GM19035 (cell line): ENCODE data around the gene MGMT.

Experiments
- ATAC-seq: cut with Tn5 transposase; IDR thresholded peaks from one replicate; pipeline ENCODE4 v1.9.1; 2021; ENCODE audit not compliant: unreplicated experiment

The MGMT gene

DNA sequence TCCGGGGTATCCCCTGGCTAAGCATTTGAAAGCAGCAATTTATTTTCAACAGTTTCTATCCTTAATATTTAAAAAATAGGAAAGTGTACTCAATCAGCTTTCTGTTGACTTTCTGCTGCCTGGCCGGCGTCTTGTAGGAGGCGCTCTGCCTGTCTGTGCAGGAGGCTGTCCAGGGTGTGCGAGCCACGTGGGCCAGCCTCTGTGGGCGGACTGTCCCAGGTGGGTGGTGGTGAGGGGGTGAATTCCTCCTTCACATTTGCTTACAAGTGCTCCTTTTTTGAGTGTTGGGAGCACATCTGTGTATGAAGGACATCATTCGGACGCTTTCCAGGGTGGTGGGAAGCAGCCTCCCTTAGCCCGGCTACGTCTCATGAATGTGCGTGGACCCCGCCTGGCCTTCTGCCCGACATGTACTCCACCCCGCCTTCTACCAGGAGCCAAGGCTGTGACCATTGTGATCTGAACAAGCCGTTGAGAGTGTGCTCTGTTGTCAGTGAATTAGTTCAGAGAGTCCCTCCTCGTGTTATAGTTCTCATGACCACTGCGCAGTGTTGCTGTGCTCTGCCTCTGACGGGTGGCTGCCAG, 114.9 kb downstream of the MGMT start:
- ATAC-seq, result no peak

DNA sequence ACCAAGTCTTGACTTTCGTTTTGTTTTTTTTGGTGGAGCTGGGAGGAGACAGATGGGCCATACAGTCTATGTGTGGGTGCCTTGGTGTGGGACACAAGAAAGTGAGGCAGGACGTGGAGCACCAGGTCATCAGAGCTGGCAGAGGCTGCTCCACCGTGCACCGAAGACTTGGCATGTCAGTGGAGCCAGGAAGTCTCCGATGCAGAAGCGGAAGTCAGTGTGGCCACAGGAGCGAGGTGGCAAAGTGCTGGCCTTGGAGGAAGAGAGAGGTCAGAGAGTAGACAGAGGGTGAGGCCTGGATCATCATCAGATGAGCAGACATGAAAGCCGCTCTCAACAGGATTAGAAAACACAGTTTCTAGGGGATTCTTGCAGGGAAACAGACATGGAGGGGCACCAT, 116.8 kb downstream of the MGMT start:
- ATAC-seq, result no peak

DNA sequence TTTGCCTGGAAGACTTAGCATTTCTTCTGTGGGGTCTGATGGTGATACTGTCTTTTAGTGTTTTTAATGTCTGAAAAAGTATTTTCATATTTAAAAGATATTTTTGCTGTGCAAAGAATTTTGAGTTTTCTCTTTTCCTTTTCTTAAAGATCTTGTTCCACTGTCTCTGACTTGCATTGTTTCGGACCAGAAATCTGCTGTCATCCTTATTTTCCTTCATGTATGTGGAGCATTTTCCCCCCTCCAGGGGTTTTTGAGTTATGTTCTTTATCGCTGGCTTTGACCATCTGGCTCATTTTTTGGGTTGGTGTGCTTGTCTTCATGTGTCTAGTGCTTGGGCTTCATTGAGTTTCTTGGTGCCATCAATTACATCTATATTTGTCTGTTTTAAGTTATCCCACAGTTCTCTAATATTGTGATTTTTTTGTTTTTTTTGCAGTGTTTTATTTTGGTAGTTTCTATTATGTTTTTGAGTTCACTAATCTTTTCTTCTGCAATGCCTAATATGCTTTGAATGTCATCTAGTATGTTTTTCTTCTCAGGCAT, 119.9 kb downstream of the MGMT start:
- ATAC-seq, result no peak

DNA sequence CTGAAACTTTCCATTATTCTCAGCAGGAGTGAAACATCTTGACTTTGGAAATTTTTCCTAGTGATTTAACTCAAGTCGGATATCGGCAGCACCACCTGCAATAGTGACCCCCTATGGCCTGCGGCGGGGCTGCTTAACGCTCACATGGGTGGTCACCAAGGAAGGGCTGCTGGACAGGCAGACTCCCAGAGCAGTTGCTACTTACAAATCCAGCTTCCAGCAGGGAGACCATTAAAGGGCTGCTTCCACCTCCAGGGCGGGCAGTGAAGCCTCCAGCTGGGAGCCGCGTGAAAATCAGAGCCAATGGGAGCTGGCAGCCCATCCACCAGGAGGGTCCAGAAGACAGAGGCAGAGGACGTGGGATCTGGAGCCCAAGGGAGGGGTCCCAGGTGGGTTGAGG, 122.5 kb downstream of the MGMT start:
- no peak for ATAC-seq

DNA sequence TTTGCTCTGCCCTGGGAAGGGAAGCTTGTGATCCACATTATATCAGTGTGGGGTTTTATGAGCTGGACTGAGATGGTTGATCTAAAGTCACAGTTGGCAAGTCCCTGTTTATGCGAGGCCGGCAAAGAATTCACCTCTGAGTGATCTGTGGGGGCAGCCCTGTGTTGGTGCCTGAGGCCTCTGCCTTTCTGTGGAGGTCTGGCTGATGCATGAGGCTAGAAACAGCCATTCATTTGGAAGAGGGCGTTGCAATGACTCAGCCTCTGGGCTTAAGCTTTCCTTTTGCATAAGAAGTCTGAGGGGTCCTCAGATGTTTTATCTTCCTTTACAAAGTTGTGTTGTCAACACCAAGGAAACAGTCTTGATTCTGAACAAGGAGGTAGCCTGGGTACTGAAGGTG, 126.9 kb downstream of the MGMT start:
- no peak for ATAC-seq

DNA sequence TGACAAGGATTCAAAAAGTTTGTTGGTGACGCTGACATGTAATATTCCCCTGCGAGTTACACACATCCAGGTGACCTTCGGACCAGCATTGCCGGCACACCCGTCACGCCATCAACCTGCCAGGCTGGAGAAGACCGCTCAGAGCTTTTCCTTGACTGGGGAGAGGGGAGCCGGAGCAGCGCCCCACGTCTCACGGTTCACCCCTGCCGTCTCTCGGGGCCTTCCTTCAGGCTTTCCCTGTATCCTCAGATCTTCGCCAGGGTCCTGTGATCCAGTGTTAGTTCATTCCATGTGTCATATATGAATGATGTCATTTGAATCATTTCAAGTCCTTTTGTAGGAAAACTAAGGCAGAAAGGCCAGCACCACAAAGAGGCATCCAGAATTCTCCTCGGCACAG, 127.8 kb downstream of the MGMT start:
- no peak for ATAC-seq

DNA sequence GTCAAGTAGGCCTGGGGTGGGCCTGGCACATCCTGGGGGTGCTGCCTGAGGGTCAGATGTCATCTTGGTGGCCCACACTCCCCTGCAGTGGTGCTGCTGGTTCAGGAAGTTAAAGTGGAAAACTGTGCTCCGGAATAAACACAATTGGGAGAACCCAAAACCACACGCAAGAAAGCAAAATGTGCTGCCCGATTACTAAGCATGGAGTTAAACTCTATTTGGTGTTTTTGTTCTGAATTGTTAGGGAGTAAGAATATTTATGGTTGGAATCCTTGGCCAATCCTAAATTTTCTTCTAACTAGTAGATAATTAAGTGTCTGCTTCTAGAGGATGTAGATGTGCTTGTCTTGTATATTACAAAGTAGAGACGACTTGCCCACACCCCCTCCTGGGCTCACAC, 131.4 kb downstream of the MGMT start:
- ATAC-seq, result no peak

DNA sequence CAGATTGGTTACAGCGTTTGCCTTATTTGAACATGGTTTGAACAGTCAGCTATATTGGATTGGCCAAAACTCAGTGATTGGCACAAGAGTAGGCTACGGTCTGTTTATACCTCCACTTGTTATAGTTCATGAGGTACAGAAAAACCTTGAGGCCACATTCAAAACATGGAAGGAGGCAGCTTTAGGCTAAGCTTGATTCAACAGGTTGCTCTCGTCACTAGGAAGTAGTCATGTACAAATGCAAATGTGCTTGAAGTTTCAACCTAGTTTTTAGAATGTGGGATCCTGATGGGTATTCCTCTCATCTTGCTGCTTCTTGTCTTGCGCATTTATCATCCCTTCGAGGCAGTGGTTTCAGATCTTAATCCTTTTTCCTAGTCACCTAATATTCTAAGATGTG, 132.1 kb downstream of the MGMT start:
- ATAC-seq, result no peak

DNA sequence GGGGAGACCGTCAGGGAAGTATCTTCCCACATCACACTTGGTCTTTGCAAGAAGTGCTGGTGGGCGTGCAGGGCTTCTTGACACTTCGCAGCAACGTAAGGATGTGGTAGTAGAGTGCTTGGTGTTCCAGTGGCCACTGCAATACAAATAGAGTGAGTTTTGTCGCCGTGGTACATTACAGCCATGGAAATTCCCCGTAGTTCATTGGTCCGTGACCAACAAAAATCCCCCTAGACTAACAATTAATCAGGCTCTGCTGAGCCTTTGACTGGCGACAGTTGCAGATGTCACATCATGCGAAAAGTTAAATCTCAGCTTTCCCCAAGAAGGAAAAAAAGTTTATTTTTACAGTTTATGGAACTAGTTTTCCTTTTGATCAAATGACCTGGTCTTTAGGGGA, 134.7 kb downstream of the MGMT start:
- ATAC-seq, result peak; percentile 30

DNA sequence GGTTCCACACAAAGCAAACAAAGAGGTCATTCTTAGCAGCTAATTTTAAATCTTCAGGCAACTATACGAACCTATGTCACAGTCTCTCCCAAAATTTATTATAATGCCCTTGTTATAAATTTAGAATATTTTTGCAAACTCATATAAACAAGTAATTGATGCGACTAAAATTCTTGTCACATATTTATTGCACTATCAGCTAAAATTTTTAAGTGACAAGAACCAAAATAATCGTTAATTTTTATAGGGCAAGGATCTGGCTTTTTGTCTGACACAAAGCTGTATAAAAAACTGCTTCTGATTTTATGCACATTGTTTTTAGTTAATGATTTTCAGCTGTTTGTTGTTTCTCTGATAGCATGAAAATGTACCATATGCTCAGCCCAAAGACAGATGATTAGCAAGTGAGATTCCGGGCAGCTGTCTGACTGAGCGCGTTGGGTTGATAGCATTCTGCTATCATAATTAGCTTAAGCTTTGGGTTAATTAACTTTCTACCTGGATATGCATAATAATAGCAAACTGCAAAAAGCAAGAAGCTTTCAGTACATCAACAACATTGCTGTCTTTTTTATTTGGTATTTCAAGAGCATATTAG, 136.0 kb downstream of the MGMT start:
- no peak for ATAC-seq

DNA sequence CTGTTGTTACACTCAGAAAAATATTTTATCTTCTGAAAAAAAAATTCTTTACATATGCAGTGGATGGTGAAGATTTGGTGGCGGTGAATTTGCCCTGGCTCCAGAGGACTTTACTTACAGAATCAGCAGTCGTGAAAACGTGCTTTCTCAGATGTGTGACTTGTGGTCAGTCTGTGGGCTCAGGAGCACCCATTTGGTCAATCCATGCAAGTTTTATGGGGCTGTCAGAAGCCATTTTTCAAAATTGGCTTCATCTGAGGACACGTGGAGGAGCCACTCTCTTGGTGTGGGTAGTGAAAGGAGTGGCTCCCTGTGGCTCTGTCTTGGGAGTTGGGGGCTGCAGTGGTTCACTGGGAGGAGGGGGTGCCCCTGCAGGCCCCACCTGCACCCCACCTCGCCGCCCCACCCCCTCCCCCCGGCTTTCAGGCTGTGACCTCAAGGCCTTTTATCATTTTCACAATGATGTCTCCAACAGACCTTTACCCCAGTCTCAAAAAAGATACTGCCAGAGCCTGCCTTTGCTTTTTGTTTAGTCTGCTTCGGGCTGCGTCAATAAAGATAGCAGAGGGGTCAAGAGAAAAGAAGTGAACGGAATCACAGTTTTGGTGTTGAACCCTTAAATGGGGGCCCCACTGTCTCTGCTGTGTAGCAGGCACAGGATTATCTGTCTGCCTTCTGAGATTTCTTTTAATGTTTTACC, 137.4 kb downstream of the MGMT start:
- ATAC-seq, result peak; percentile 41

DNA sequence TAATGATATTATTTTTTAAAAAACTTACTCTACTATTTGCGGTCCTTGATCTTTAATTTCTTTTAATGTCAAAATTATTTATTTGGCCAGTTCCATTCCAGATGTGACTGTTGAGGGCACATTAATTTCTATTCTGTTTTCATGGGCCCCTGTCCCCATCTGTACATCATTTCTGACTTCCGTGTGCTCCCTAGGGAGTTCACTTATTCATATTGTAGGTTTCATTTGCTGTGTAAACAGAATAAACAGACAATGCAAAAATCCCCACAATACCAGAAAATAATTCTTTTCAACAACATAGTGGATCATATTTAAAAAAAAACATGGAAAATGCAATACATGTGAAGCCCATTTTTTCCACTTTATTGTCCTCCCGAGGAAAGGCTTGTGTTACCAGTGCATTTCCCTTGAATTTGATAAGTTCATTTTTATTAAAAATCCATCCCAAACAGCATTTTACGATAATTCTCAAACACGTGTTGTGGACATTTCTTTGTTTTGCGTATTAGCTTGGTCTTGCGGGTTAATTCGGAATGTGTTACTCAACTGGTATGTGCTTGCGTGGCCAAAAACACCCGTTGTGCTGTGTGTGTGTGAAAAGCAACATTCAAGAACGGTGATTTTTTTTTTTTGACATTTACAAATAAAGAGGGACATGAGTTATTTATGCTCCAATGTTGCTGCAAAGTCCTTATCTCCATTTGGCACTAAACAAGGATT, 138.4 kb downstream of the MGMT start:
- peak; percentile 48 for ATAC-seq

DNA sequence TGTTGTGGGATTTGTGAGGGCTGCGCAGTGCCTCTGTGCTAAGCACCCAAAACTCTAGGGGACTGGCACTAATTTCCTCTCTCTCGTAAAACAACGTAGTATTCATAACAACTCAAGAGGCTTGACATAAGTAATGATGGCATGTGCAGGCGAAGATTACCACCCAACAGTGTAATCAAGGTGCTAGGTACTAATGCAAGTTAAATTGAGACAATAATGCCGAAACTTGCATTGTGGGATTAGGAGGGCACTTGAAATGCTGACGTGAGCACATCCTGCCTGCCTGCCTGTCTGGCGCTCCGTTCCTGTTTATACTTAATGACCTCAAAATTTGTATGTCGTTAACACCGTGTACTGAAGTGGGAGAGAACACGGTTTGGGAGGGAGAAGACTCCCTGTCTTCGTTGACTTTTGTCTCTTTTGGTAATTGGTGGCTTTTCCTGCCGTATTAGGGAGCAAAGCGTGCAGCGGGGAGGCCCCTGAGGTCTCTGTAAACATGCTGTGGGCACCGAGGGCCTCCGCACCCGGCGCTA, 139.0 kb downstream of the MGMT start:
- peak; percentile 37 for ATAC-seq

DNA sequence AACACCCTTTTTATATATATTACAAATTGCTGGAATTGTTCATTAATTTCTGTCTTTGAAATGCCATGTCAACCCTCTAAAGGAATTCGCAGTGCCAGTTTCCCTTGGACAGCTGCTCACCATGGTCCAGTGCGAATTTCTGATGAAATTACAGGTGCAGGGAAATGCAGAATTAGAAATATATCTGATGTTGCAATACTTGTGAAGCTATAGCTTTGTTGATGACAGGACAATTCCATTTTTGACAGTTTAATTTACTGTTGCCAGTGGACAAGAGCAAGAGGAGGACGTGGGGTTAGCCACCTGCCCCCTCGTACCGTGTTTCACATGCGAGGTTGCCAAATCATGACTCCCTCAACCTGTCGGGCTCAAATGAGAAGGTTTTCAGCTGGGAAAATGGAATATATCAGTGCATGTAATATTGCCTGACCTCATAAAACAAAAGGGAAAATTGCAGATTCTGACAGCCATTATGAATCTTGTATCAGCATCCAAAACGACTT, 140.6 kb downstream of the MGMT start:
- ATAC-seq, result no peak

DNA sequence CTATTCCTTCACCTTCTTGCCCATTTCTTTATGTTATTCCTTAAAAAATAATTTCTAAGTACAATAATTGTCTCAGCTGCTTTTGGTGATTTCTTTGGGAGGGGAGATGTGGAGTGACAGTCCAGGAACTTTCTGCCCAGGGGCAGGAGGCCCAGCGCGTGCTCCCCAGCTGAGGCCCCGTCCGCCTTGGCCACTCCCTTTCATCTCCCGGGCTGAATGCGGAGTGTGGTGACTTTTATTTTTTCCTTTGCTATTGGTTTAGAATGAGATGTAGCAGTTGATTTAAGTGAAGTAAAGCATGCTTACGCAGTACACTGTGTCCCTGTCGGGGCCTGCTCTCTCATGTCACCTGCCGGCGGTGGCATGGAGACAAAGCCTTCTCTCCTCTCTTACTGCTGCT, 141.6 kb downstream of the MGMT start:
- ATAC-seq, result no peak

DNA sequence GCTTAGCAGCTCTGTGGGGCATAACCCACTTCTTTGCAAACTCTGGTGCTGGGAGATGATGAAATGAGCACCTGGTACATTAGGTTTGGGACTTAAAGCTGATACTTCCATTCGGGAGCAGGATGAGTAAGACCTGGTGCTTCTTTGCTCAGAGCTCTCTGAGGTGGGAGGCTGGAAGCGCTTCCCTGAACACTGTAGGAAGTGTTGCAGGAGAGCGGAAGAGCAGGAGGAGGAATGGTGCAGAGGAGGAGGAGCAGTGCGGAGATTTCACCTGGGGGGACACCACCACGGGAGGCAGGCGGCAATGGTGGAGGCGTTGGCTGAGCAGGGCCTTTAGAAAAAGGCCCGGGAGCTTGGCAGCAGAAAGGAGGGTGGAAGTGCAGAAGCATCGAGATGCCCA, 142.5 kb downstream of the MGMT start:
- ATAC-seq, result no peak

DNA sequence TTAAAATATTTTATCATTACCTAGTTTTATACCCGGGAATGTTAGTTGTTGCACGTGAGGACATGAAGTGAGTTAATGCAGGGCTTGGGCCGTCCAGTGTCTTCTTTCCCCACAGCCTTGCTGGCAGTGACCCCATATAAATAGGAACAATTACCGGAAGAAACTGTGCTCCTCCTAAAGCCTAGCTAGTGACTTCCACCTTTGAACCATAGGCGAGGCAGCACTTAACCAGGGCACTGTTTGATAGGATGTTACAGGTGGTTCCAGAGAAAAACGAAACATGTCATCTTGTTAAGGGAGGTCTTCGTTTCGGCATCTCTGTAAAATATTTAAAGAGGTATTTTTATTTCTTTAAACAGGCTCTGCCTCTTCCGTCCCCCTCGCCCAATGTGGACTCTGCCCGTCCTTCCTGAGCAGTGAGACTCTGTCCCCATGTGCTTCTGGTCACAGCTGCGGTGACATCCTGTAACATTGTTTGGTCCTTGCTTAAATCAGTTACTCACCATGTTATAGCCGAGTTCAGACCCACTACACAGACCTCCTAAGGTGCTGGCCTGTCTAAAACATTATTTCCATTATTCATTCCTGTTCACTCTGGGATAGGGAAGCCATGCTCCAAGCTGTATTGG, 145.6 kb downstream of the MGMT start:
- ATAC-seq, result no peak

DNA sequence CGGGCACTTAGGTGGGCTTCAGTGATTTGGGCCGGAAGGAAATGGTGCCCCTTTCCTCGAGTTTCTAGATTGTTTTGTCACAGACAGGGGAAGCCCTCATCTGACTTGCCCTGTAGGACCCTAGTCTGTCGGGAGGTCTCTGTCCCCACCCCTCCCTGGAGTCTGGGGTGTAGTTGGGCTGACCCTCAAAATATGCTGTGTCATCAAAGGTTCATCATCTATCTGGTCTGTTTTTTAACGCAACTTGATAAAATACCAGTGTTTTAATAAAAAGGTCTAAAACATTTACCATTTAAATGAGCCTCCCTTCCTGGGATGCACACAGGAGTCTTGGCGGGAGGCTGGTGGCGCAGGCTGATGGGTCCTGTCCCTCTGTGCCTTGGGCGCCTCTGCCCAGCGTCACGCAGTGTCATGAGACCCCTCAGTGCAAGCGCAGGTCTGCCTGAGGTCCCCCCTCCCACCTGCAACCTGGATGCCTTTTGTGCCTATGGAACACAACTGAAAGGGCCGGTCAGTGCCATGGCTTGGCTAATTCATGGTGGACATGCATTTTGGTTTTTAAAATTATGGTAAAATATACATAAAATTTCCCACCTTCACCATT, 146.4 kb downstream of the MGMT start:
- no peak for ATAC-seq

DNA sequence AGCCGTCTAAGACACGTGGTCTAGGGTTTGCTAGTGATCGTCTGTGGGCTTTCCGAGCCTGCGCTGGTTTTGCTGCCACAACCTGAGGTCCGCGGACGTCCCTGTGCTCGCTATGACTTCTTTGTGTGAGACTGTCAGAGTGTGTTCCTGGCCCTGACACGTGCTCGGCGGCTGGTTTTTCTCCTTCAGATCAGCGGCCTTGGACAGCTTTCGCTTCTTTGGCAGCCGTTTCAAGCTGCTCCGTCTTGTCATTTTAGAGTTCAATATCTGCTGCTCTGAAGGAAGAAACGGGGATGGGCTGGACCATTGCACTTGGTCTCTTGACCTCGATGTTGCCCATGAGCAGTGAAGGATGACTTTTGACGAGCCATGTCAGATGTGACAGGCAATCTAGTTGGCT, 147.3 kb downstream of the MGMT start:
- no peak for ATAC-seq

DNA sequence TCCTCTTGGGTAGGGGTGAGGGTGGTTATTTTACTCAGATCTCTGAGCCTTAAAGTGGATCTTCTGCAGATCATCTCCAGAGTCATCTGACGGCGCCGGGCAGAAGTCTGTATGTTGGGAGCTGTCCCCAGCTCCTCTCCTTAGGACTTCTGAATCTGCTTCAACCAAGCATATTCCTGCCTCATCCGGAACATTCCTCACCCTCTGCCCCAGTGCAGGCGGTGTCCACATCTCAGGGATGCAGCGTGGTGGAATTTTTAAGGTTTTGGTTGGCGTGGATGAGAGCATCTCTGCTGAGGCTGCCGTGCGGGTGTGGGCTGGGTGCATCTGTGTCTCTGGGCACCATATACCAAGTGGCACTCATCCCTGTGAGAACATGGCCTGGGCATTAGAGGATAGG, 148.3 kb downstream of the MGMT start:
- no peak for ATAC-seq
